SHP77 treated with DMSO at 0.1 percent for 48 hours (cell line): ENCODE measurements around the gene ATP6V1F.
A peak's percentile ranks its signal among the peaks of the same experiment; 100 is the strongest.
"Not testable (repeated sequence)": the region's sequence is repeated elsewhere in the genome, so short reads cannot be mapped to it uniquely, and the experiment has no call there.

Experiments
- DNase-seq: peaks from one replicate; lab custom pipeline; 2025; lab: John Stamatoyannopoulos, UW

ATP6V1F gene

DNA sequence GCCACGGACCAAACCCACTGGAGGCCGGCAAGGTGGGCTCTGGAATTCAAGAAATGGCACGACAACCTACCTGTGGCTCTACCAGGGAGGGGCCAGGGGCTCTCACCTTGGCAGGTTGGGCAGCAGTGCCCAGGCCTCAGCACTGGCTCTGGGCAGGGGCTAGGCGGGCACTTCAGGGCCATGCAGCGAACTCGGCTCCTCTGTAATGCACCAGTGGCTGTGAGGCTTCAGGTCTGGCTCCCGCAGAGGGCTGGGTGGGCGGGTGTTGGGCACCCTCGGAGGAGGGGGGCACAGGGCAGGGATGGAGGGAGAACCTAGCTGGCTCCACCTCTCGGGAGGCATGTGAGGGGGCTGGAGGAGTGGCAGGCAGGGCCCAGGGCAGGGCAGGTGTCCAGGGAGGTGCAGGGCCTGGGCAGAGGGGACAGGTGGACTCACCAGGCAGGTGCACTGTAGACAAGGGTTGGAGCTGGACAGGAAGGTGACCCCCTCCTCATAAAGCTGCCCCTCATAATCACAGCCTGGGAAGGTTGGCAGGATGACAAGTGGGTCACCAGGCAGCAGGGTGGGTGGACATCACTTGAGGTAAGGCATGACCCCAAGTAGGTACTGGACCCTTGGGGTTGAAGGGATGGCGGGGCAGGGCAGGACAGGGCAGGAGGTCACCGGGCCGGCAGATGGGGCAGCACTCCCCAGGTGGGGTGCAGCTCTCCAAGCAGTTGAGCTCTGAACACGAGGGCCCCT, 41.1 kb downstream of the ATP6V1F start:
- no peak for DNase-seq

DNA sequence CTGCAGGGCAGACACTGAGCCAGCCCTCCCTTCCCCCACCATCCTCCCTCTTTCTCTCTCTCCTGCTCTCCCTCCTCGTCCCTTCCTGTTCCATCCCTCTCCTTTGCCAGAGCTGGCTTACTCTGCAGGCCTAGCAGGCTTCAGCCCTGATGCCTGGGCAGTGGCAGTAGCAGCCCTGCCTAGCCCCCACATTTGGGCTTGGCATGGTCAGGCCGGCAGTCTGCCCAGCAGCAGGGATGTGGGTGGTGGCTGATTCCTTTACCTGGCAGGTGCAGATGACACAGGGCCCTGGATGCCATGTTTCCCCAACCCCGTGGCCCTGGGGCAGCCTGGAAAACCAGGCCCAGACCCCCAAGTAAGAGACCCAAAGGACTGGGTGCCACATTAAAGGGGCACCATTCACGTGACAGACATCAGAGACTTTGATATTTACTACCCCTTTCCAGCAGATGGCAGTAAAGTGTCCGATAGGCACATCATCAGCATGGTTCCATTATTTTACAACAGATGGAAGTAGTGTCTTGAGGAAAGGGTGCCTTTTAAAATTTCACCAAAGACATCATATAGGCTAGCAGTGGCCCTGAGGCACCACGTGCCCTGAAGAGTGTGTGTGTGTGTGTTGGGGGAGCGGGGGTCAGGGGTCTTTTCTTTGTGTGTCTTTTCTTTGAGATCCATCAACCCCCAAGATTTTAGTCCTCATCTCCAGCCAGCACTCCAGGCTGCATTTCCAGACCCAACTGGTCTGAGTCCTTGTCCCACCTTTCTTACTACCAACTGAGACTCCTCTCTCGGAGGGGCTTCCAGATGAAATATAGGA, 41.9 kb downstream of the ATP6V1F start:
- DNase-seq: peak; percentile 19

DNA sequence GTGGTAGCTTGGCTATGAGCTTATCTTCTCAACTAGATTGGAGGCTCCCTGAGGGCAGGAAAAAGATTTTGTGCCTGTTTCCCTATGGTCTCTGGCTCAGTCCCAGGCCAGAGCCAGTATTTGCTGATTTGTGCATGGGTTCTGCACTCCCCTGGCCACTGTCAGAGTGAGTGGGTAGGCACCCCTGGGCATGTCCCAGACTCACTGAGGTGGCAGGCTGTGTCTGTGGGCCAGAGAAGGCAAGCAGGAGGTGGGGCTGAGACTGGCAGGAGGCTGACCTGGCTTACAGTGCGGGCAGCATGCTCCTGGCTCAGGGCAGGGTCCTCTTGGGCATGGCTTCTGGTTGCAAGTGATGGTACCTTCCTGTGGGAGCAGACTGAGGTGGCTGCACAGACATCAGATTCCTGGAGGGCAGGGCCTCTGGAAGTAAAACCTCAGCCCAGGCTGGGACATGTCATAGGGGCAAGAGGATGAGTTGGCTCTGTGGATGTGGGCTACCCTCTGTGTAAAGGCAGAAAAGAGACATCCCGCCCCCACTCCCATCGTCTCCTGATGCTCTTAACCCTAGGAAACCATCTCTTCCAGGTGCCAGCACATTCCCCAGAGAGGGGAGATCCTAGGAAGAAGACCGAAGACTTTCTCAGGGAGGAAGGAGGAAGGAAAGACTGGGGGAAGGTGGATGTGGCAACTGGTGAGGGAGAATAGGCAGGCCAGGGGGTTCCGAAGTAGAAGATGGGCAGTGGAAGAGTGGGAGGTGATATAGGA, 43.5 kb downstream of the ATP6V1F start:
- no peak for DNase-seq

DNA sequence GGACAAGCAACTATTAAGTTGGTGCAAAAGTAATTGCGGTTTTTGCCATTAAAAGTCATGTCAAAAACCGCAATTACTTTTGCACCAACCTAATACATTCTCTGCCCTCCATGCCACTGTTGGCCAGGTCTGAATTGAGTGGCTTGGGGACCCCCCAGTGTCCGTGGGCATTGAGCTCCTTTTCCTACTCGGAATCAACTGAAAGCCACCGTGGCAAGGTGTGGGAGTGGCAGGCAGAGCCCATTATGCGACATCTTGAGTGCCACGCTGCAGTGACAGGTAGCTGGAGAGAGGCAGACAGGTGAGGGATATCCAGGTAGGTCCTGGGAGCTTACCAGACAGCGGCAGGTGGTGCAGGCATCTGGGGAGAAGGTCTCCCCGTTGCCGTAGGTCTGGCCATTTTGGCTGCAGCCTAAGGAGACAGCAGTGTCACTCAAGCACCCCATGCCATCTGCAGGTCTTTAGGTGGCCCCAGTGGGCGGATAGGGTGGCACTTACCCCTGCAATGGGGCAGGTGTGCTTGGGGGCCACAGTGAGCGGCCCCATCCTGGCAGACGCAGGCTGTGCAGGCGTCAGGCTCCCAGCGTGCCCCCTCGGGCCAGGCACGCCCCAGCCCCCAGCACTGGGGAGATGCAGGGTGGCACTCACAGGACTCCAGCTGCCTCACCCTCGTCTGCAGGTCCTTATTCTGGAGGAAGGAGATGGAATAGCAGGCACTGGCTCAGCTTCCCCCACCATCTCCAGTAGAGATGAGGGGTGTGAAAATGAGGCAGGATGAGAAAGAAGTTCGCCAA, 44.3 kb downstream of the ATP6V1F start:
- DNase-seq: no peak

DNA sequence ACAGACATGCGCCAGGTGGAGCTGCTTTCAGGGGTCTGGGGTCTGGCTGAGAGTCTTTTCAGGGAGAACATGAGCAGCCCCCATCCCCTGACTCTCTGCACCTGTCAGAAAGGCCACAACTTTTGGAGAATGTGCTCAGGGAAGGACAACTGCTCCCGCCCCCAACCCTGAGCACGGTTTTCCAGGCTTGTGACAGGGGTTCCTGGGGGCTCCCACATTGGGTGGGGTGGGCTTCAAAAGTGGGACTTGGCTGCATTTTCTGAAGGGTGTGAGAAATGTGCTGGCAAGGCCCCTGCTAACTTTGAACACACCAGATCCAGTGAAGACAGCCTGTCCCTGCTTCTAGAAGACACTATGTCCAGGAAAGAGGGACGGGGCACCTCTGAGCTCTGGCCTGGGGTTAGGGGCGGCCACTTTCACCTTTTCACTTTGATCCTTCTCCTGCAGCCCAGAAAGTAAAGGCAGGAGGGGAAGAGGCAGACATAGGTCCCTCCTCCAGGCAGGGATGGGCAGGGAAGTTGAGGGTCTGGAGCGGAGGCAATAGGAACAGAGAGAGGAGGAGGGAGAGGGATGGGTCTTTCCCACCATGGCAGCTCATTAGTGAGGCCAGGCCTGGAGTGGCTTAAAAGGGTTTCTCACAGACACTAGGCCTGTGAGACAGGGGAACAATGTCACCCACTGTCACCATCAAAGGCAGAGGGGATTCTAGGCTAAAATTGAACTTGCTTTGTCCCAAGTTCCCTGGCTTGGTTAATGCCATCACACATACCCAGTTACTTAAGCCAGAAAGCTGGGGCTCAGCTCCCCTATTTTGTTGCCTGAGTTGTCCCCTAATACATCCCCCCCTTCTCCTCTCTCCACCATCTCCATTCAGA, 46.3 kb downstream of the ATP6V1F start:
- no peak for DNase-seq

DNA sequence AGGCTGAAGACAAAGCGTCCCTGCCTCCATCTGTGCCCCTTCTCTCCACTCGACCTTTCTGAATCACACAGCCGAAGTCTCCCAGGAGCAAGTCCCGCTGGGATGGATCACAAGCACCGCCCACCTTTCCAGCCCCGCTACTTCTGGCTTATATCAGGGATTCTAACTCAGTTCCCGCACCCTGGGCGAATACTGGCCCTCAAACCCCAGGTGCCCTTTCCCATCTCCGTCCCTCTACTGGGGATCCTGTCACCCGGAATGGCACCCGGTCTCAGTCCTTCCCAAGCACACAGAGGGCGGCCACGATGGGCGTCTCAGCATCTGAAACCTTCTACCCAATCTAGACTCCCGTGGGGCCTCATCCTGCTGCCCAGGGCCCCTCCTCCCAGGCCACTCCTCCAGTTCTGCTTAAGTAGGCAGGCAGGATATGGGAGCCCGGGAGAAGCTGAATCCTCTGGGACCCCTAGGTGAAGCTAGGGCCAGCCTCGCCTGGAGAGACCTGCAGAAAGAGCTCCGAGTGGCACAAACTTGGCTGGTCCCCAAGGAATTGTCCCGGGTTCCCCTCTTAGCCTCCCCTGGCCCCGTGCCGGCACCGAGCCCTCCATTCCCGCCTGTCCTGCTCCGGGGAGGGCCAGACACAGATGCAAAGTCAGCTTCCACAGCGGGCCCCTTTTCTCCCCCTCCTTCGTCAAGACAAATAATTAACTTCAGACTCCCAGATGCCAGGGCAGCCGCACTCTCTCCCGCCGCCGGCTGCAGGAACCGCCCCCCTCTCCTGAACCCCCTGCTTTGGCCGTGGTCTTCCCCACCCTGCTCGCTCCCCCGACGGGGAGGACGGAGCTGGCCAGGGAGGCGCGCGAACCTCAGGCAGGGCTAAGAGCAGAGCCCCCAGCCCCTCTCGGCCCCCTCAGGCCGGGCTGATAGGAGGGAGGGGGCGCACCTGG, 47.2 kb downstream of the ATP6V1F start:
- no peak for DNase-seq

DNA sequence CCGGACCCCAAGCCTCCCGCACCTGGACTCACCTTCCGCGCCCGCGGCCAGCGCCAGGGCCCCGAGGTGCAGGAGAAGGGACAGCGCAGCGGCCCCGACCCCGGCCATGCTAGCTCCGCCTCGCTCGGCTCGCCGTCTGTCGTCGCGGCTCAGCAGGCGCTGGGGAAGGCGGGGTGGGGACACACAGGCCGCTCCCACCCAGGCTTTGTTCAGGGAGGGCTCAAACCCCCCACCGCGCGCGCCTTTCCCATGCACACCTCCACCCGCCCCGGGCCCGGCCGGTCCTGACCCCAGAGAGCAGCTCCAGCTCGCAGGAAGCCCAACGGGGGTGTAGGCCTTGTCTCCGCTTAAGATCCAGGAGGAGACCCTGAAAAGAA, 47.9 kb downstream of the ATP6V1F start, which contains the start of gene KCP:
TSS of gene KCP (minus strand) at position 141 of the 377 bp plus-strand sequence. CDS start at position 108, 33 bp downstream.
- DNase-seq: no peak

DNA sequence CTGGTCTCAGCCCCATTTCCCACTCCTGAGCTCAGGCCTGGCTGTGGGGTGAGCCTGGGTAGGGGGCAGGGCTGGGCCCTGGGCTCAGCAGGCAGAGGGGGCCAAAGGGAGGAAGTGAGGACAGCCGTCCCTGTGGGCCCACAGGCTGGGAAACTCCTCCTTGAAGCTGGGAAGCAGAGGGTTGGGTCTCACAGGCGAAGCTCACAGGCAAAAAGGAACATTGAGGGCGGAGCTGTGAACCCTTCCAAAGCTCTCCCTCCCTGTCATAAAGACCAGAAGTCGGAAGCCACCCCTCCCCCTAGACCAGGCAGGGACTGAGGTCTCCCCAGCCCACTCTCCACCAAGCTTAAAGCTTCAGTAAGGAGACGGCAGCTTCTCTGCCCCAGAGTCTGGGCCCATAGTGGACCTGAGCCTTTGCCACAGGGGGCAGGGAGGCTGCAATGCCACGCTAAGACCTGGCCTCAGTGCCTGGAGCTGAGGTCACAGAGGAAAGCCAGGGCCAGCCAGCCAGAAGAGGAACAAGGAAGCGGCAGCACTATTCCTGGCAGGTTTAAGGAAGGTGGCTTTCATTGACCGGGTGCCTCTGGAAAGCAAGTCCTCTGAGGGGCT, 48.9 kb downstream of the ATP6V1F start:
- no peak for DNase-seq

DNA sequence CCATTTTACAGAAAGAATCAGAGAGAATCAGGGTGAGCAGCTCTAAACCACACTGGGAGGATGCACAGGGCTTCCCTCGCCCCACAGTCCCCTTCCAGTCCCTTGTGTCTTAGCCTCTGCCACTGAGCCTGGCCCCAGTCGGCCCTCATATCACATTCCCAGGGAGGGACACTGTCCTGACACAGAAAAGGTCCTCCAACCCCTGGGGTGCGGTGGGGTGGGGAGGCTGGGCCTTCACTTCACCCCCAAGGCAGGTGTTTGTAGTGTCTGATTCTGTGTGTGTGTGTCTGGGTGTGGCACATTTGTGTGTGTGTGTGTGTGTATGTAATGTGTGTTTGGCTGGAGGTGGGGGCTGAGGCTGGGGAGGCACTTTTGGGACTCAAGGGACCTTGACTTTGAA, 49.6 kb downstream of the ATP6V1F start:
- no peak for DNase-seq

DNA sequence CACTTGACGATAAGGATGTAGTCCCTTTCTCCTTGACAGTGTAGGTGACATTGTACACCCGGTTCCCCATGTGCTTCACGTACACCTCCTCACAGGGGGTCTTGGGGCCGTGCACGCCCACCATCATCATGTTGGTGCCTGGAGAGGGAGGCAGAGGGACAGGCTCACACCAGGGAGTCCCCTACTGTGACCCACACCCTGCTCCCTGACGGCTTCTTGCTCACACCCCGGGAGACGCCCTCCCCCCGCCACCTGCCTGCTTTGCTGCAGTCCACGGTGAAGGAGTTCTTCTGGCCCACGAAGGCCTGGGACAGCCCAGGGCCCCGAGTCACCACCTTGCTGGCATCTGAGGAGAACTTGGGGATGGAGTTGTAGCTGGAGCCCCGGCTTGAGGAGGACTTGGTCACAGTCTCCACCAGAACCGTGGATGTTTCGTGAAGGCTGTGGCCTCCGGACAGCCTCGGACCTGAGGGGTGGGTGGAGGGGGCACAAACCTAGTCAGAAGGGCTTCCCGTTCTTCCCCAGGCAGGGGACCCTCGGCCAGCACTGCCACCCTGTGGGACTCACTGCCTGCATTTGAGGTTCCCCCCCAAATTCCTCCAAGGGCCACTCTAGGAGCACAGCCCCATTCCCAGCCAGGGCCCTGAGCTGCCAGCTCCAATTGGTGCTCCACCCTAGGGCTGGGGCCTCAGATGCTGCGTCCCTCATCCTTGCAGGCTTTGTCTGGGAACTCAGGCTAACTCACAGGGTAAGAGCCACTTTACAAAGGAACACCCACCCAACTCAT, 50.2 kb downstream of the ATP6V1F start:
- not testable (repeated sequence) for DNase-seq

DNA sequence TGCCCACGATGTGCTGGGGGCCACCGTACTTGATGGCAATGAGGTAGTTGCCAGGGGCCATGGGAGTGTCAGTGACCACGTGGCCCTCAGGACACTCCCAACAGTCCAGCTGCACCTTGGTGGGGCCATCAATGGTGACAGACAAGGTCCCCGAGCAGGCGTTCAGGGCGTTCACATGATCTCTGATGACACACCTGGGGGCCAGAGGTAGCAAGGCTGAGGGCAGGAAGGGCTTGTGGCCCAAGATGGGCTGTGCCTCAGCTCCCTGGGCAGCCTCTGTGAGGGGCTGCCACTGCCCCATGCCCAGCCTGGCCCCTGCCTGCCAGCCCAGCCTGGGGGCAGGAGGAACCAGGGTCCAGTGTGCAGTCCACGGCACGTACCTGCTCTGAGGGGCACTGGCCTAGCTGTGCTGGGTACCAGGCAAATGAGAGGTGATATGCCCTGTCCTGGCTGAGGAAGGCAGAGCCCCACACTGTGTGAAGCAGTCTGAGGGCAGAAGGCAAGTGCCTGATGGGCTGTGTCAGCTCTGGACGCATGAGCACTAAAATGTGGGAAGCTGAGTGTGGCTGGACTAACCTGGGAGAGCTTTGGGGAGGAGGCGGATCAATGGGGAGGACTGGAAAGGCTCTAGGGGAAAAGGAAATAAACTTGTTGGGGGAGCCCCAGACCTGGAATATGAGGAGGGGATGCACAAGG, 51.4 kb downstream of the ATP6V1F start:
- no peak for DNase-seq

DNA sequence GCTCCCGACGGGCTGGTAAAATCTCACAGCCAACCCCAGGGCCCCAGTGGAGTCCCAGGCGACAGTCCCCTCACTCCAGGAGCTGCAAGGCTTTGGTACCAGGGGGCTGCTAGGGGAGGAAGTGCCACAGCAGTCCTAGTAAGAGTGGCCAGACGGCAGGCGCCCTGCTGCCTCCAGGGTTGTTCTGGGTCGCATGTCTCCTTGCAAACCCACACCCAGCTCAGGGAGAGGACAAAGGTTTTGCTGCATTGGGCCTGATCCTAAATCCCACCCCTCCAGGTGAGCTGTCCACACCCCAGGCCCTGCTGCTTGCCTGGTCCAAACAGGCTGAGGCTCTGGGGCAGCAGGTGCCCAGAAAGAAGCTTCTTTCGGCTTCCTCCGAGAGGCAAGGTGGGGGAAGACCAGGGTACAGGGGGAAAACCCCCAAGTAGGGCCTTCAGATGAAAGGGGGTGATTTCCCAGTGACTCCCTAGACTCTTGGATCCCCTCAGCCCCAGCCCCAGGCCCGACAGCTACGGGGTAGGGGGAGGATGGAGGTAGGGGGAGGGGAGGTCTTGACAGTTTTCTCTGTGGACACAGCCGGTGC, 52.0 kb downstream of the ATP6V1F start:
- no peak for DNase-seq

DNA sequence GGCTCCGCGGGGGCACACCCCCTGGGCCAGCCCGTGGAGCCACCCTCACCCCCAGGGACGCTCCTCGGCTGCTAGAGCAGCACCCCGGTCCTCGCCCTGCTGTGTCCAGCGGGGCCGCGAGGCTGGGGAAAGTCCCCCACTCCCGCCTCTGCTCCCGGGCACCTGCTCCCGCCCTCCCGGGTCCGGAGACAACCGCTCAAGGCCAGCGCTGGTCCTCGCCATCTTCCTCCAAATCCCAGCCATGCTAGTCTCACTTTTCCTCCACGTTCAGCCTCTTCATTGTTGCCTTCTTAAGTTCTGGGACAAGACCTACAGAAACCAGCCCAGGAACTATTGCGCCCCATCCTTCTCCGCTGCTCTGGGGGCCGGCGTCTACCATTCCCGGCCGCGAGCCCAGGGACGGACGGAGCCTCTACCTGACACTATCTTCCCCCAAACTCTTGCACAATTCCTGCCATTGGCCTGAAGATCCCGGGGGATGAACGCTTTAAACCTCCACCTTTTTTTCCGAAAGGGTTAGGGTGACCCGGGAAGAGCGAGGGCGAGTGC, 52.7 kb downstream of the ATP6V1F start:
- no peak for DNase-seq
